Mesendoderm (in vitro differentiated cells): ENCODE measurements around the gene USP17L5. TPM values are rescaled to one million over a fixed set of nuclear protein-coding genes. Genes with fewer than 3 reads are reported as not detected.
"Not testable (repeated sequence)": the region's sequence is repeated elsewhere in the genome, so short reads cannot be mapped to it uniquely, and the experiment has no call there.

ENCODE experiments used
- DNase-seq: peaks from one replicate; pipeline ENCODE4 v3.0.0; 2013
- H2AK5ac ChIP-seq: 2 replicates; pipeline ENCODE4 v1.6.1; 2013; ENCODE audit warnings: low read length, inconsistent platforms
- H2BK120ac ChIP-seq: 2 replicates; pipeline ENCODE4 v1.6.1; 2013; ENCODE audit warnings: low read depth, mild to moderate bottlenecking, low read length, moderate library complexity, mixed read lengths
- H2BK15ac ChIP-seq: replicated peaks from 2 replicates; pipeline ENCODE4 v1.6.1; 2013; ENCODE audit warnings: low read depth, mild to moderate bottlenecking, moderate library complexity
- H2BK5ac ChIP-seq: 2 replicates; pipeline ENCODE4 v1.6.1; 2013; ENCODE audit warnings: low read length, inconsistent platforms
- H3K18ac ChIP-seq: 2 replicates; pipeline ENCODE4 v1.6.1; 2013; ENCODE audit warnings: mild to moderate bottlenecking, low read length, mixed read lengths
- H3K23ac ChIP-seq: one replicate; pipeline ENCODE4 v1.6.1; 2013; ENCODE audit warnings: low read length
- H3K27ac ChIP-seq: 2 replicates; pipeline ENCODE4 v1.5.1; 2013; ENCODE audit warnings: low read depth, mild to moderate bottlenecking, inconsistent platforms, low read length, moderate library complexity
- H3K27me3 ChIP-seq: 2 replicates; pipeline ENCODE4 v1.6.1; 2013; ENCODE audit warnings: low read length, control low read depth, mild to moderate bottlenecking, inconsistent platforms; ENCODE audit not compliant: insufficient read depth, poor library complexity
- H3K36me3 ChIP-seq: 2 replicates; pipeline ENCODE4 v1.6.1; 2013; ENCODE audit warnings: low read length, inconsistent platforms; ENCODE audit not compliant: control insufficient read depth, insufficient read depth
- H3K4ac ChIP-seq: one replicate; pipeline ENCODE4 v1.6.1; 2013; ENCODE audit warnings: low read depth, mild to moderate bottlenecking, low read length, moderate library complexity
- H3K4me1 ChIP-seq: 2 replicates; pipeline ENCODE4 v1.6.1; 2013; ENCODE audit warnings: low read depth, low read length, inconsistent platforms; ENCODE audit not compliant: control insufficient read depth
- H3K4me2 ChIP-seq: 2 replicates; pipeline ENCODE4 v1.6.1; 2013; ENCODE audit warnings: low read length
- H3K4me3 ChIP-seq: 2 replicates; pipeline ENCODE4 v1.5.1; 2013; ENCODE audit warnings: mild to moderate bottlenecking, low read length
- H3K56ac ChIP-seq: one replicate; pipeline ENCODE4 v1.6.1; 2013; ENCODE audit warnings: low read length
- H3K79me1 ChIP-seq: 2 replicates; pipeline ENCODE4 v1.6.1; 2013; ENCODE audit warnings: low read length, inconsistent platforms
- H3K79me2 ChIP-seq: 2 replicates; pipeline ENCODE4 v1.6.1; 2013; ENCODE audit warnings: mild to moderate bottlenecking, low read length; ENCODE audit not compliant: control insufficient read depth, insufficient read depth
- H3K9ac ChIP-seq: 2 replicates; pipeline ENCODE4 v1.6.1; 2013; ENCODE audit warnings: low read length, inconsistent platforms
- H4K5ac ChIP-seq: one replicate; pipeline ENCODE4 v1.6.1; 2013; ENCODE audit warnings: low read length
- H4K8ac ChIP-seq: one replicate; pipeline ENCODE4 v1.6.1; 2013; ENCODE audit warnings: low read depth, mild to moderate bottlenecking, control low read depth, low read length, moderate library complexity
- WGBS: extraction: QIAGEN DNeasy Blood & Tissue Kit; methylation state at CpG from one replicate; pipeline ENCODE4 v1.1.7; 2013; ENCODE audit warnings: low lambda C conversion rate, missing lambda C conversion rate; ENCODE audit not compliant: insufficient coverage; ENCODE audit errors: extremely low coverage; 5-methylcytosine and 5-hydroxymethylcytosine counted together
- polyA plus RNA-seq, 2 experiments: library from polyadenylated mRNA; stranded (reverse); fragments of 200-250 nt; gene quantifications; one replicate each; pipeline ENCODE4 v1.2.3, GENCODE V29; 2013

USP17L5 gene
- not detected for polyA plus RNA-seq (2013, experiment 1 of 2)
- not detected for polyA plus RNA-seq (2013, experiment 2 of 2)

DNA sequence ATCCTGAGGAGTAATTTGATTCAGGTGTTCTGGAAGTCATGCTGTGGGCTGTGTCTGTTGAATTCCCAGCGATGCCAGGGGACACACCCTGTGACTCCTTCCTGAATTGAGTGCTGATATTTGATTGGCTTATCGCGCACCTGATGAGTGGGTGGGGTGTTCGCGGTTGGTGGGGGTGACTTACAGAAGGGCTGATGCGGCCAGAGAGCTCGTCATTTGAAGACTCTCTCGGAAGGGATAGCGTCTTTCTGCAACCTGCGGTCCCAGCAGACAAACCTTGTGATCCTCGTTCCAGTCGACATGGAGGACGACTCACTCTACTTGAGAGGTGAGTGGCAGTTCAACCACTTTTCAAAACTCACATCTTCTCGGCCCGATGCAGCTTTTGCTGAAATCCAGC lies at the start of gene USP17L5:
Gene USP17L5, plus strand, starts transcription at position 301 of the 400 bp plus-strand sequence. Its CDS starts 0 bp downstream, at position 301.
- not testable (repeated sequence) for H3K4me2 ChIP-seq, H4K8ac ChIP-seq, H3K36me3 ChIP-seq, H2AK5ac ChIP-seq, H3K18ac ChIP-seq, H3K23ac ChIP-seq, H3K79me1 ChIP-seq, H3K56ac ChIP-seq, H3K27me3 ChIP-seq, H3K4ac ChIP-seq, H2BK120ac ChIP-seq, H3K27ac ChIP-seq, DNase-seq, H3K4me1 ChIP-seq, H3K9ac ChIP-seq, H2BK15ac ChIP-seq, H4K5ac ChIP-seq, H3K79me2 ChIP-seq, H3K4me3 ChIP-seq, H2BK5ac ChIP-seq
- WGBS: no CpG with 5 or more reads among the region's 15 CpGs

- not testable (repeated sequence) for H2BK5ac ChIP-seq, H3K4ac ChIP-seq, H3K27me3 ChIP-seq, H3K4me3 ChIP-seq, H3K9ac ChIP-seq, H3K4me1 ChIP-seq, DNase-seq, H3K56ac ChIP-seq, H2BK15ac ChIP-seq, H3K27ac ChIP-seq, H4K5ac ChIP-seq, H4K8ac ChIP-seq, H3K36me3 ChIP-seq, H3K79me2 ChIP-seq, H2AK5ac ChIP-seq, H3K79me1 ChIP-seq, H3K18ac ChIP-seq, H3K4me2 ChIP-seq, H2BK120ac ChIP-seq, H3K23ac ChIP-seq
- WGBS: no CpG with 5 or more reads among the region's 13 CpGs
Observed at GRCh38 chr4:9324191-9324590, 15.0 kb upstream of the USP17L5 start.

GRCh38 chr4:9324865-9325264 lies 14.3 kb upstream of the USP17L5 start, which contains the start of gene USP17L24:
TSS of gene USP17L24 (plus strand) at chr4:9325165. CDS start at chr4:9325165, 0 bp downstream.
- H3K27me3 ChIP-seq, H3K23ac ChIP-seq, H3K36me3 ChIP-seq, H3K56ac ChIP-seq, H3K79me2 ChIP-seq, H2BK15ac ChIP-seq, H3K4me3 ChIP-seq, H2BK120ac ChIP-seq, H3K4me2 ChIP-seq, H4K8ac ChIP-seq, H3K4me1 ChIP-seq, H3K9ac ChIP-seq, H2BK5ac ChIP-seq, H2AK5ac ChIP-seq, H3K27ac ChIP-seq, DNase-seq, H3K4ac ChIP-seq, H3K18ac ChIP-seq, H3K79me1 ChIP-seq, H4K5ac ChIP-seq: not testable (repeated sequence)
- no CpG with 5 or more reads among the region's 15 CpGs for WGBS

DNA sequence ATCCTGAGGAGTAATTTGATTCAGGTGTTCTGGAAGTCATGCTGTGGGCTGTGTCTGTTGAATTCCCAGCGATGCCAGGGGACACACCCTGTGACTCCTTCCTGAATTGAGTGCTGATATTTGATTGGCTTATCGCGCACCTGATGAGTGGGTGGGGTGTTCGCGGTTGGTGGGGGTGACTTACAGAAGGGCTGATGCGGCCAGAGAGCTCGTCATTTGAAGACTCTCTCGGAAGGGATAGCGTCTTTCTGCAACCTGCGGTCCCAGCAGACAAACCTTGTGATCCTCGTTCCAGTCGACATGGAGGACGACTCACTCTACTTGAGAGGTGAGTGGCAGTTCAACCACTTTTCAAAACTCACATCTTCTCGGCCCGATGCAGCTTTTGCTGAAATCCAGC lies 9.6 kb upstream of the USP17L5 start, which contains the start of gene USP17L25:
Gene USP17L25, plus strand, starts transcription at position 301 of the 400 bp plus-strand sequence. Its CDS starts 0 bp downstream, at position 301.
- not testable (repeated sequence) for DNase-seq, H3K4ac ChIP-seq, H4K8ac ChIP-seq, H2BK120ac ChIP-seq, H3K56ac ChIP-seq, H3K4me2 ChIP-seq, H4K5ac ChIP-seq, H3K23ac ChIP-seq, H3K4me1 ChIP-seq, H2AK5ac ChIP-seq, H3K79me1 ChIP-seq, H3K36me3 ChIP-seq, H2BK5ac ChIP-seq, H3K18ac ChIP-seq, H3K9ac ChIP-seq, H3K79me2 ChIP-seq, H3K27ac ChIP-seq, H2BK15ac ChIP-seq, H3K4me3 ChIP-seq, H3K27me3 ChIP-seq
- WGBS: no CpG with 5 or more reads among the region's 15 CpGs

DNA sequence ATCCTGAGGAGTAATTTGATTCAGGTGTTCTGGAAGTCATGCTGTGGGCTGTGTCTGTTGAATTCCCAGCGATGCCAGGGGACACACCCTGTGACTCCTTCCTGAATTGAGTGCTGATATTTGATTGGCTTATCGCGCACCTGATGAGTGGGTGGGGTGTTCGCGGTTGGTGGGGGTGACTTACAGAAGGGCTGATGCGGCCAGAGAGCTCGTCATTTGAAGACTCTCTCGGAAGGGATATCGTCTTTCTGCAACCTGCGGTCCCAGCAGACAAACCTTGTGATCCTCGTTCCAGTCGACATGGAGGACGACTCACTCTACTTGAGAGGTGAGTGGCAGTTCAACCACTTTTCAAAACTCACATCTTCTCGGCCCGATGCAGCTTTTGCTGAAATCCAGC lies 4.8 kb upstream of the USP17L5 start, which contains the start of gene USP17L26:
Gene USP17L26, plus strand, starts transcription at position 301 of the 400 bp plus-strand sequence. Its CDS starts 0 bp downstream, at position 301.
- H3K4ac ChIP-seq, H3K36me3 ChIP-seq, H3K27me3 ChIP-seq, H3K4me3 ChIP-seq, H2BK15ac ChIP-seq, H4K5ac ChIP-seq, H2BK5ac ChIP-seq, H2AK5ac ChIP-seq, H3K9ac ChIP-seq, H3K18ac ChIP-seq, H3K23ac ChIP-seq, DNase-seq, H3K79me2 ChIP-seq, H3K4me2 ChIP-seq, H3K56ac ChIP-seq, H3K4me1 ChIP-seq, H2BK120ac ChIP-seq, H3K79me1 ChIP-seq, H4K8ac ChIP-seq, H3K27ac ChIP-seq: not testable (repeated sequence)
- WGBS: no CpG with 5 or more reads among the region's 15 CpGs

- H4K5ac ChIP-seq, H3K4me2 ChIP-seq, H4K8ac ChIP-seq, H3K79me2 ChIP-seq, H2AK5ac ChIP-seq, H3K4ac ChIP-seq, H3K9ac ChIP-seq, H3K18ac ChIP-seq, H2BK120ac ChIP-seq, H2BK15ac ChIP-seq, H3K27ac ChIP-seq, H3K4me1 ChIP-seq, DNase-seq, H3K79me1 ChIP-seq, H3K23ac ChIP-seq, H3K4me3 ChIP-seq, H3K56ac ChIP-seq, H2BK5ac ChIP-seq, H3K27me3 ChIP-seq, H3K36me3 ChIP-seq: not testable (repeated sequence)
- no CpG with 5 or more reads among the region's 15 CpGs for WGBS
Observed at GRCh38 chr4:9343848-9344247, 4.6 kb downstream of the USP17L5 start, which contains the start of gene USP17L27. TSS of gene USP17L27 (plus strand) at chr4:9344148. CDS start at chr4:9344148, 0 bp downstream.
